Transverse colon (tissue), 4 donors: ENCODE data around the gene ATG9A.

Source experiments
- CTCF ChIP-seq, 5 experiments: fragments of 200-600 bp in 3 of 5; fragments of 450-650 bp in 2 of 5; sonication (generic) in 3 of 5; IDR thresholded peaks; 1 replicate in 2 of 5; 2 replicates in 3 of 5; pipeline ENCODE4 v1.5.1; 2016 to 2017; ENCODE audit warnings: antibody characterized with exemption in 5 of 5, inconsistent platforms in 3 of 5, mild to moderate bottlenecking in 2 of 5, moderate library complexity in 1 of 5
- POLR2A ChIP-seq: fragments of 450-650 bp; IDR thresholded peaks from one replicate; pipeline ENCODE4 v1.6.1; 2016; ENCODE audit warnings: antibody characterized with exemption, mild to moderate bottlenecking, moderate library complexity
- POLR2AphosphoS5 ChIP-seq, 3 donors: sonication (generic); formaldehyde crosslinking; IDR thresholded peaks; one replicate each; pipeline ENCODE4 v1.6.1; 2016; ENCODE audit warnings: antibody characterized with exemption in 3 of 3

GRCh38 chr2:219181531-219181930, 47.9 kb downstream of the ATG9A start:
- TF ChIP-seq CTCF (IDR thresholded peaks at IDR 0.05), result no peak
- TF ChIP-seq POLR2A, result no peak
- no peak for TF ChIP-seq POLR2AphosphoS5 (IDR thresholded peaks at IDR 0.05)
